ENCODE measurements around the gene CAPN15.

CAPN15 gene

DNA sequence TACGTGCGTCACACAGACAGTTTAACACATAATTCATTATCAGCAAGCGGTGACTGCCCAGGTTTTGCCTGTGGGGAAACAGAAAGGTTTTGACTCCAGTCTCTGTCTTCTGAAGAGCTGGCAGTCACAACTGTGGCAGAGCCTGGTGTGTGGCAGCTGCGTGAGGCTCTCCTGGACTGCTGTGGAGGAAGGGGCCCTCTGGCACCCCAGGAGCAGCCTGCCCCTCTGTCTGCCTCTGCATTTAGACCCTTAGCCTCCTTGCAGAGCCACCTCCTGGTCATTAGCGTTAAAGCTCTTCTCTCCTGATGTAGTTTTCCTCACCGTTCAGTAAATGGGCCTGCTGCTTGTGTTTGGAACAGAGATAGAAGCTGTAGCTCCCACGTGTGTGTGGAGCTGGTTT, 73.3 kb downstream of the CAPN15 start:
- no peak overlapping the region for H3K4me3 ChIP-seq (ENCODE audit: low read length)
- DNase-seq (ENCODE audit: low read depth), result no peak
- TF ChIP-seq, protein P1, sequence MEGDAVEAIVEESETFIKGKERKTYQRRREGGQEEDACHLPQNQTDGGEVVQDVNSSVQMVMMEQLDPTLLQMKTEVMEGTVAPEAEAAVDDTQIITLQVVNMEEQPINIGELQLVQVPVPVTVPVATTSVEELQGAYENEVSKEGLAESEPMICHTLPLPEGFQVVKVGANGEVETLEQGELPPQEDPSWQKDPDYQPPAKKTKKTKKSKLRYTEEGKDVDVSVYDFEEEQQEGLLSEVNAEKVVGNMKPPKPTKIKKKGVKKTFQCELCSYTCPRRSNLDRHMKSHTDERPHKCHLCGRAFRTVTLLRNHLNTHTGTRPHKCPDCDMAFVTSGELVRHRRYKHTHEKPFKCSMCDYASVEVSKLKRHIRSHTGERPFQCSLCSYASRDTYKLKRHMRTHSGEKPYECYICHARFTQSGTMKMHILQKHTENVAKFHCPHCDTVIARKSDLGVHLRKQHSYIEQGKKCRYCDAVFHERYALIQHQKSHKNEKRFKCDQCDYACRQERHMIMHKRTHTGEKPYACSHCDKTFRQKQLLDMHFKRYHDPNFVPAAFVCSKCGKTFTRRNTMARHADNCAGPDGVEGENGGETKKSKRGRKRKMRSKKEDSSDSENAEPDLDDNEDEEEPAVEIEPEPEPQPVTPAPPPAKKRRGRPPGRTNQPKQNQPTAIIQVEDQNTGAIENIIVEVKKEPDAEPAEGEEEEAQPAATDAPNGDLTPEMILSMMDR (conservative IDR thresholded peaks at IDR 0.05; ENCODE audit: low read depth, low read length), result peak; percentile 57

DNA sequence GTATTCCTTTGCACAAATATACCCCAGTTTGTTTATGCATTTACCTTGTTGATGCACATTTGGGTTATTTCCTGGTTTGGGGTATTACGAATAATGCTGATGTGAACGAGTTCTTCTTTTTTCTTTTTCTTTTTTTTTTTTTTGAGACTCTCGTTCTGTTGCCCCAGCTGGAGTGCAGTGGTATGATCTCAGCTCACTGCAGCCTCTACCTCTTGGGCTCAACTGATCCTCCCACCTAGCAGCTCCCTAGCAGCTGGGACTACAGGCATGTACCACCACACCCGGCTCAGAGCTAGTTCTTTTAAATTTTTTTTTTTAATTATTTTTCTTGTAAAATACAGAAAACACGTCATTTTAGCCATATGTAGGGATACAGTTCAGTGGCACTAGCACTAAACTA, 76.4 kb downstream of the CAPN15 start:
- H3K4me3 ChIP-seq (ENCODE audit: low read length), result no peak overlapping the region
- TF ChIP-seq, protein P1 (conservative IDR thresholded peaks at IDR 0.05; ENCODE audit: low read depth, low read length), result no peak
- no peak for DNase-seq (ENCODE audit: low read depth)

Data from retinal pigment epithelial cell (primary cell).